H1 (cell line): ENCODE measurements around the gene UBTD2. TPM values are rescaled to one million over a fixed set of nuclear protein-coding genes. Genes with fewer than 3 reads are reported as not detected.

Experiments used
- CHD7 ChIP-seq: fragments of 300-600 bp; sonication (generic); IDR thresholded peaks from 2 replicates; pipeline ENCODE4 v1.7.1; 2012; ENCODE audit warnings: low read length, moderate library complexity, mild to moderate bottlenecking, inconsistent platforms; ENCODE audit not compliant: insufficient replicate concordance
- EP300 ChIP-seq, 2 experiments: IDR thresholded peaks; 1 replicate in 1 of 2; 2 replicates in 1 of 2; pipeline ENCODE4 v1.6.1; 2011 to 2012; ENCODE audit warnings: low read depth in 2 of 2, low read length in 2 of 2, mild to moderate bottlenecking in 2 of 2, borderline replicate concordance in 1 of 2, inconsistent platforms in 1 of 2, moderate library complexity in 1 of 2
- KDM1A ChIP-seq: fragments of 200-600, 300-600 bp; sonication (generic); IDR thresholded peaks from 2 replicates; pipeline ENCODE4 v1.7.1; 2016; ENCODE audit warnings: mild to moderate bottlenecking, low read length, borderline replicate concordance
- POU5F1 ChIP-seq: IDR thresholded peaks from 2 replicates; pipeline ENCODE4 v1.6.1; 2011; ENCODE audit warnings: low read depth, mild to moderate bottlenecking, low read length, moderate library complexity
- RBBP5 ChIP-seq: IDR thresholded peaks from 2 replicates; pipeline ENCODE4 v1.7.1; 2012; ENCODE audit warnings: low read depth, mild to moderate bottlenecking, inconsistent platforms, low read length, moderate library complexity, borderline replicate concordance
- SP1 ChIP-seq: IDR thresholded peaks from 2 replicates; pipeline ENCODE4 v1.6.1; 2011; ENCODE audit warnings: low read depth, low read length
- SP2 ChIP-seq: IDR thresholded peaks from 2 replicates; pipeline ENCODE4 v1.6.1; 2012; ENCODE audit warnings: mild to moderate bottlenecking, low read length, inconsistent platforms
- YY1 ChIP-seq: IDR thresholded peaks from 2 replicates; pipeline ENCODE4 v1.6.1; 2011; ENCODE audit warnings: low read depth, mild to moderate bottlenecking, low read length
- polyA plus RNA-seq, 7 experiments: library from polyadenylated mRNA; depleted of rRNA in 3 of 7; stranded (reverse) in 5 of 7; unstranded in 2 of 7; fragments of >200 nt in 5 of 7; fragments of 200-250 nt in 2 of 7; gene quantifications; 1 replicate in 5 of 7; 2 replicates in 1 of 7; 4 replicates in 1 of 7; pipeline versions ENCODE4 v1.2.1 to v1.2.3, GENCODE V29; 2011 to 2013; ENCODE audit warnings: missing spikeins in 2 of 7, mixed read lengths in 2 of 7
- total RNA-seq: library from RNA; stranded (reverse); fragmentation: NEBNext Ultra II Directional; extraction: Animal tissue kit (Norgen Biotek cat#: 25700); gene quantifications from 2 replicates; pipeline ENCODE4 v1.2.1, GENCODE V29; 2021

UBTD2 gene
- total and polyA plus RNA-seq, 2 of the 8 experiments (the other 6 are each of a cell fraction or from before 2014, with no cell fraction given), result 14.5 to 39.2 TPM

- TF ChIP-seq YY1 (no peak), KDM1A (no peak), EP300 (IDR thresholded peaks at IDR 0.05; ENCODE audit: borderline replicate concordance in 1 of 2, low read depth in 2 of 2, low read length in 2 of 2) (no peak), POU5F1 (no peak), RBBP5 (no peak), SP2 (no peak), SP1 (no peak), CHD7 (no peak)
These were observed 38.7 kb upstream of the UBTD2 start (continued) for GRCh38 chr5:172322028-172322965.
